Esophagus squamous epithelium (tissue), 5 donors: Measurements from ENCODE around the gene UBE2S. TPM values are rescaled to one million over a fixed set of nuclear protein-coding genes. Genes with fewer than 3 reads are reported as not detected.

Experiments
- DNase-seq: peaks from one replicate; lab custom pipeline; 2025; lab: John Stamatoyannopoulos, UW
- H3K27ac ChIP-seq, 4 donors: fragments of 200-600 bp; sonication (generic); one replicate each; pipeline ENCODE4 v1.5.1; 2016 to 2019; ENCODE audit warnings: mild to moderate bottlenecking in 1 of 4
- H3K27me3 ChIP-seq, 4 donors: fragments of 200-600 bp; sonication (generic); 1 replicate in 3 of 4; 2 replicates in 1 of 4; pipeline versions ENCODE4 v1.5.1 to v1.6.0; 2017 to 2021; ENCODE audit warnings: antibody characterized with exemption in 1 of 4
- H3K36me3 ChIP-seq, 3 donors: fragments of 200-600 bp; sonication (generic); one replicate each; pipeline ENCODE4 v1.5.1; 2016 to 2019
- H3K4me1 ChIP-seq, 3 donors: fragments of 200-600 bp; sonication (generic); one replicate each; pipeline ENCODE4 v1.5.1; 2017 to 2019
- H3K4me3 ChIP-seq, 4 donors: fragments of 200-600 bp; sonication (generic); 1 replicate in 3 of 4; 2 replicates in 1 of 4; pipeline ENCODE4 v1.5.1; 2016 to 2019; ENCODE audit warnings: mild to moderate bottlenecking in 2 of 4, moderate library complexity in 1 of 4
- H3K9me3 ChIP-seq, 3 donors: fragments of 200-600 bp; sonication (generic); one replicate each; pipeline ENCODE4 v1.5.1; 2016 to 2019
- POLR2A ChIP-seq, 4 donors: fragments of 450-650 bp; IDR thresholded peaks; one replicate each; pipeline ENCODE4 v1.6.1; 2017; ENCODE audit warnings: antibody characterized with exemption in 4 of 4, mild to moderate bottlenecking in 4 of 4, moderate library complexity in 3 of 4
- WGBS, 2 donors: methylation state at CpG; one replicate each; pipeline ENCODE4 v1.1.5; 2018; 5-methylcytosine and 5-hydroxymethylcytosine counted together
- intact Hi-C: fragments of 100-400 bp; cut with DNase I; formaldehyde crosslinking; loops from one replicate; pipeline ENCODE4 v1.15.0; 2022
- total RNA-seq, 4 donors: library from RNA; depleted of rRNA; stranded (reverse); fragments of >200 nt; gene quantifications; one replicate each; pipeline ENCODE4 v1.1.0, GENCODE V29; 2016
- TF ChIP-seq, protein P1 (sequence below), 6 experiments: fragments of 450-650 bp in 4 of 6; fragments of 200-600 bp in 2 of 6; sonication (generic) in 2 of 6; IDR thresholded peaks; one replicate each; pipeline ENCODE4 v1.5.1; 2016 to 2019; ENCODE audit warnings: antibody characterized with exemption in 6 of 6, mild to moderate bottlenecking in 4 of 6, moderate library complexity in 4 of 6
- donor health status: DM: yes; HTN: yes; CAD: no.

The UBE2S gene
- total RNA-seq, 4 donors from 2014 or later, result 15.6 to 41.4 (median 31.2) TPM

GRCh38 chr19:55386493-55386971 lies 21.1 kb downstream of the UBE2S start:
- intact Hi-C loops, result no loop called here
- Histone ChIP-seq H3K27me3 (no peaks in the 10 kb centered on the region), H3K9me3 (no peaks in the 10 kb centered on the region), H3K36me3 (peaks cover 6 to 52% (median 22%) of the 10 kb centered on the region in 3 donors), H3K4me1 (peaks cover 34 to 80% (median 62%) of the 10 kb centered on the region in 3 donors), H3K27ac (peak overlapping the region; percentile 86 to 97 (median 93)), H3K4me3 (peak overlapping the region; percentile 74 to 97 (median 88))
- TF ChIP-seq, protein P1, sequence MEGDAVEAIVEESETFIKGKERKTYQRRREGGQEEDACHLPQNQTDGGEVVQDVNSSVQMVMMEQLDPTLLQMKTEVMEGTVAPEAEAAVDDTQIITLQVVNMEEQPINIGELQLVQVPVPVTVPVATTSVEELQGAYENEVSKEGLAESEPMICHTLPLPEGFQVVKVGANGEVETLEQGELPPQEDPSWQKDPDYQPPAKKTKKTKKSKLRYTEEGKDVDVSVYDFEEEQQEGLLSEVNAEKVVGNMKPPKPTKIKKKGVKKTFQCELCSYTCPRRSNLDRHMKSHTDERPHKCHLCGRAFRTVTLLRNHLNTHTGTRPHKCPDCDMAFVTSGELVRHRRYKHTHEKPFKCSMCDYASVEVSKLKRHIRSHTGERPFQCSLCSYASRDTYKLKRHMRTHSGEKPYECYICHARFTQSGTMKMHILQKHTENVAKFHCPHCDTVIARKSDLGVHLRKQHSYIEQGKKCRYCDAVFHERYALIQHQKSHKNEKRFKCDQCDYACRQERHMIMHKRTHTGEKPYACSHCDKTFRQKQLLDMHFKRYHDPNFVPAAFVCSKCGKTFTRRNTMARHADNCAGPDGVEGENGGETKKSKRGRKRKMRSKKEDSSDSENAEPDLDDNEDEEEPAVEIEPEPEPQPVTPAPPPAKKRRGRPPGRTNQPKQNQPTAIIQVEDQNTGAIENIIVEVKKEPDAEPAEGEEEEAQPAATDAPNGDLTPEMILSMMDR (IDR thresholded peaks at IDR 0.05), result no peak
- TF ChIP-seq POLR2A (IDR thresholded peaks at IDR 0.05), result no peak
- no peak for DNase-seq
- 0% methylated on average over 2 of the region's 33 CpGs; no CpG with 5 or more reads in 1 of the 2 donors for WGBS, 2 donors

DNA sequence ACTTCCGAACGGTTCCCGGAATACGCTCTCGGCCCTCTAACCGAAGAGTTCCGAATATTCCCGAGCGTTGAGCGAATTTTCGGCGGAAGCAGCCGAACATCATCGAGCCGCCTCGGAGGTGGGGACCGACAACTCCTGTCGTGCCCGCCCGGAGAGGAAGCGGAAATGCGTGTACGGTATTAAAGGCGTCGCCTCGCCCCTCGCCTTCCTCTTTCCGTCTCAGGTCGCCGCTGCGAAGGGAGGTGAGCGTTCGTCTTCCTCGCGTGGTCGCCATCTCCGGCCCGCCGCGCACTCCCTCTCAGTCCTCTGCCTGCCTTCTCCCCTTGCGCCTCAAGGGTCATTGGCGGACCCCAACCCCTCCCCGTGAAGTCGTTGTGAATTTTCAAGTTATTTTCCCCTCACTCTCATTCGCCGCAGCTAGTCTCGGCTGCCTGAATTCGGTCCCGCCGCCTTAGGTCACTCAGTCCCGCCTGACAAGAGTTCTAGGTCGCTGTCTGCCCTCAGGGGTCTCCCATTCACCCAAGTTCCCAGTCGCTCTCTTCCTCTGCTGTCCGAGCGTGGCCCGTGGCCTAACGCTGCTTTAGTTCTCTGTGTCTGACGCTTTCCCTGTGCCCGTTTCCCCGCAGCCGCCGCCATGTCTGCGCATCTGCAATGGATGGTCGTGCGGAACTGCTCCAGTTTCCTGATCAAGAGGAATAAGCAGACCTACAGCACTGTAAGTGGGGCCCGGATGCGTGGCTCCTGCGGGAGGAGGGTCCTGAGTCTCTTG lies 21.7 kb downstream of the UBE2S start, which contains the start of gene RPL28:
Gene RPL28 (plus strand): TSS at position 209 of the 769 bp plus-strand sequence. CDS start 426 bp downstream, at position 635.
- H3K9me3 ChIP-seq, result no peaks in the 10 kb centered on the region
- peak; percentile 72 to 100 (median 98) for TF ChIP-seq POLR2A (IDR thresholded peaks at IDR 0.05)
- TF ChIP-seq, protein P1 (IDR thresholded peaks at IDR 0.05), result peak in 3 of 6 experiments; percentile 7 to 24 (median 9)
- DNase-seq, result peak; percentile 88
- H3K36me3 ChIP-seq, result peaks cover 6 to 46% (median 22%) of the 10 kb centered on the region in 3 donors
- peak within 1 kb of the TSS; percentile 74 to 97 (median 88) for H3K4me3 ChIP-seq
- intact Hi-C loops, result no loop called here
- peaks cover 34 to 74% (median 56%) of the 10 kb centered on the region in 3 donors for H3K4me1 ChIP-seq
- no peaks in the 10 kb centered on the region for H3K27me3 ChIP-seq
- peak within 1 kb of the TSS; percentile 86 to 97 (median 93) for H3K27ac ChIP-seq
- WGBS, 2 donors, result 0 to 1% methylated on average over 35 to 41 of the region's 68 CpGs

- peaks cover 34 to 66% (median 49%) of the 10 kb centered on the region in 3 donors for H3K4me1 ChIP-seq
- H3K36me3 ChIP-seq, result peaks cover 6 to 38% (median 18%) of the 10 kb centered on the region in 3 donors
- intact Hi-C loops, result no loop called here
- 0 to 35% methylated on average over 4 to 28 of the region's 34 CpGs for WGBS, 2 donors
- TF ChIP-seq, protein P1 (IDR thresholded peaks at IDR 0.05), result no peak
- TF ChIP-seq POLR2A (IDR thresholded peaks at IDR 0.05), result peak in 1 of 4 donors; percentile 50
- DNase-seq, result peak; percentile 78
- no peaks in the 10 kb centered on the region for H3K9me3 ChIP-seq
- peak overlapping the region; percentile 86 to 97 (median 93) for H3K27ac ChIP-seq
- peak overlapping the region; percentile 74 to 97 (median 88) for H3K4me3 ChIP-seq
- no peaks in the 10 kb centered on the region for H3K27me3 ChIP-seq
These were observed 22.5 kb downstream of the UBE2S start for GRCh38 chr19:55384920-55385723.

GRCh38 chr19:55384131-55384919 lies 23.3 kb downstream of the UBE2S start, which contains the start of gene TMEM238:
TMEM238 (minus strand) TSS chr19:55384292; CDS start chr19:55384259, 33 bp downstream.
- peak in 1 of 4 donors; percentile 46 for TF ChIP-seq POLR2A (IDR thresholded peaks at IDR 0.05)
- TF ChIP-seq, protein P1 (IDR thresholded peaks at IDR 0.05), result peak in 2 of 6 experiments; percentile 2 to 4
- WGBS, 2 donors, result 12 to 31% methylated on average over 7 to 10 of the region's 72 CpGs
- Histone ChIP-seq H3K4me3 (peak within 1 kb of the TSS; percentile 74 to 97 (median 88)), H3K27ac (peak within 1 kb of the TSS; percentile 86 to 97 (median 93)), H3K27me3 (no peaks in the 10 kb centered on the region), H3K36me3 (peaks cover 6 to 30% (median 16%) of the 10 kb centered on the region in 3 donors), H3K4me1 (peaks cover 34 to 58% (median 43%) of the 10 kb centered on the region in 3 donors), H3K9me3 (no peaks in the 10 kb centered on the region)
- no peak for DNase-seq
- intact Hi-C loops, result no loop called here
